ENCODE measurements around the gene MIA.

DNA sequence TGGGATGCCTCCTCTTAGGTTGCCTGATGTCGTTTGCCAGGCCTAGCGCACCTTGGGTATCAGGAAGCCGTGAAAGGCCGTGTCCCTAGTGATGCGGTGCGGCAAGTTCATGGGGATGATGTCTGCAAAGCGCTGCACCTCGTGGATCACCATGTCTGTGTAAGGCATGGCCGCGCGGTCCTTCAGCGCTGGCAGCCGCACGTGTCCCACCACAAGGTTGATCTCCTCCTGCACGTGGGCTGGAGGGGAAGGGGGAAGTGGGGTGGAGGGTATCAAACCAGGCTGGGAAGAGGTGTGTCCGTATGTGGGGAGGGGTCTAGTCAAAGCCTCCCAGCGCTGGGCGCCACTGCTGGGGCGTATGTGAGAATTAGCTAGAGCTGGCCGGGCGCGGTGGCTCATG is 46.8 kb downstream of the MIA start:
- TF ChIP-seq, protein P1, sequence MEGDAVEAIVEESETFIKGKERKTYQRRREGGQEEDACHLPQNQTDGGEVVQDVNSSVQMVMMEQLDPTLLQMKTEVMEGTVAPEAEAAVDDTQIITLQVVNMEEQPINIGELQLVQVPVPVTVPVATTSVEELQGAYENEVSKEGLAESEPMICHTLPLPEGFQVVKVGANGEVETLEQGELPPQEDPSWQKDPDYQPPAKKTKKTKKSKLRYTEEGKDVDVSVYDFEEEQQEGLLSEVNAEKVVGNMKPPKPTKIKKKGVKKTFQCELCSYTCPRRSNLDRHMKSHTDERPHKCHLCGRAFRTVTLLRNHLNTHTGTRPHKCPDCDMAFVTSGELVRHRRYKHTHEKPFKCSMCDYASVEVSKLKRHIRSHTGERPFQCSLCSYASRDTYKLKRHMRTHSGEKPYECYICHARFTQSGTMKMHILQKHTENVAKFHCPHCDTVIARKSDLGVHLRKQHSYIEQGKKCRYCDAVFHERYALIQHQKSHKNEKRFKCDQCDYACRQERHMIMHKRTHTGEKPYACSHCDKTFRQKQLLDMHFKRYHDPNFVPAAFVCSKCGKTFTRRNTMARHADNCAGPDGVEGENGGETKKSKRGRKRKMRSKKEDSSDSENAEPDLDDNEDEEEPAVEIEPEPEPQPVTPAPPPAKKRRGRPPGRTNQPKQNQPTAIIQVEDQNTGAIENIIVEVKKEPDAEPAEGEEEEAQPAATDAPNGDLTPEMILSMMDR (IDR thresholded peaks at IDR 0.05): no peak
- TF ChIP-seq POLR2A (IDR thresholded peaks at IDR 0.05): no peak

Data from tibial nerve (tissue), 3 donors.